K562 (cell line): ENCODE data around the gene SLC16A4. TPM values are rescaled to one million over a fixed set of nuclear protein-coding genes. Genes with fewer than 3 reads are reported as not detected.

Experiments used
- ATAC-seq: fragments of 200-7000 bp; cut with Tn5 transposase; 3 replicates; pipeline ENCODE4 v1.9.1; 2020; ENCODE audit warnings: moderate library complexity
- BruUV-seq: library from RNA; stranded (reverse); fragments of 400-500 nt; replicated peaks from 2 replicates; lab custom pipeline; 2021; lab: Mats Ljungman, UMichigan
- CTCF ChIA-PET: fragments of 300-600 bp; formaldehyde crosslinking; extraction: SDS; loops from one replicate; lab custom pipeline; 2021; ENCODE audit warnings: low intra/inter-chr PET ratio; lab: Yijun Ruan, JAX
- POLR2A ChIA-PET: fragments of 300-600, 350-650 bp; sonication (Branson Sonifier 250); formaldehyde crosslinking; extraction: SDS; loops from one replicate; lab custom pipeline; 2021; ENCODE audit warnings: antibody characterized with exemption, inconsistent platforms; lab: Yijun Ruan, JAX
- DNase-seq, 4 experiments: peaks; one replicate each; pipeline versions ENCODE4 v3.0.0 to v3.0.0-alpha.2; 2011 to 2018; ENCODE audit warnings: low spot score in 3 of 4, mixed read lengths in 3 of 4; ENCODE audit errors: extremely low read depth in 1 of 4
- FAIRE-seq: peaks from 2 replicates; lab custom pipeline; 2011; peaks lifted over from hg19 to GRCh38; lab: Jason Lieb, UNC
- H2AFZ ChIP-seq: 2 replicates; pipeline ENCODE4 v1.6.0; 2011; ENCODE audit warnings: low read depth, low read length, control low read depth, inconsistent platforms
- H3K27ac ChIP-seq: fragments of 200-600 bp; 3 replicates; pipeline ENCODE4 v1.8.0; 2011; ENCODE audit warnings: low read depth, mild to moderate bottlenecking, control low read depth, inconsistent platforms, low read length, moderate library complexity, mixed read lengths; ENCODE audit errors: extremely low read depth
- H3K27me3 ChIP-seq, 2 experiments: fragments of 300-600 bp in 1 of 2; 2 replicates in 1 of 2; 3 replicates in 1 of 2; pipeline versions ENCODE4 v1.6.0 to v1.8.0; 2011; ENCODE audit warnings: inconsistent platforms in 2 of 2, low read length in 2 of 2, mild to moderate bottlenecking in 1 of 2, mixed read lengths in 1 of 2, moderate library complexity in 1 of 2; ENCODE audit not compliant: control insufficient read depth in 2 of 2, insufficient read depth in 2 of 2
- H3K36me3 ChIP-seq: fragments of 300-600 bp; 3 replicates; pipeline ENCODE4 v1.8.0; 2011; ENCODE audit warnings: mild to moderate bottlenecking, low read length, inconsistent platforms; ENCODE audit not compliant: control insufficient read depth, insufficient read depth
- H3K4me1 ChIP-seq, 2 experiments: fragments of 200-600 bp in 1 of 2; replicated peaks in 1 of 2; 2 replicates in 1 of 2; 3 replicates in 1 of 2; pipeline versions ENCODE4 v1.5.1 to v1.8.0; 2011; ENCODE audit warnings: inconsistent platforms in 2 of 2, low read length in 2 of 2, mild to moderate bottlenecking in 1 of 2, mixed read lengths in 1 of 2, moderate library complexity in 1 of 2; ENCODE audit not compliant: control insufficient read depth in 2 of 2, insufficient read depth in 2 of 2
- H3K4me2 ChIP-seq: 2 replicates; pipeline ENCODE4 v1.6.1; 2011; ENCODE audit warnings: low read length, control low read depth, inconsistent platforms, mixed read lengths; ENCODE audit not compliant: insufficient read depth
- H3K4me3 ChIP-seq: fragments of 200-600 bp; sonication (generic), shearing (Covaris generic); 2 replicates; pipeline ENCODE4 v1.5.1; 2016; ENCODE audit warnings: control low read depth, inconsistent platforms
- H3K79me2 ChIP-seq: fragments of 200-600 bp; 3 replicates; pipeline ENCODE4 v1.8.0; 2011; ENCODE audit warnings: low read length, inconsistent platforms; ENCODE audit not compliant: control insufficient read depth, insufficient read depth
- H3K9ac ChIP-seq, 2 experiments: 2 replicates each; pipeline versions ENCODE4 v1.6.0 to v1.6.1; 2011; ENCODE audit warnings: low read depth in 2 of 2, low read length in 2 of 2, control low read depth in 1 of 2, inconsistent platforms in 1 of 2, mild to moderate bottlenecking in 1 of 2, mixed read lengths in 1 of 2; ENCODE audit not compliant: insufficient read depth in 1 of 2
- H3K9me1 ChIP-seq: one replicate; pipeline ENCODE4 v1.6.0; 2011; ENCODE audit warnings: inconsistent platforms, mild to moderate bottlenecking, low read length, moderate library complexity; ENCODE audit not compliant: control insufficient read depth, insufficient read depth
- H3K9me3 ChIP-seq: replicated peaks from 2 replicates; pipeline ENCODE4 v1.5.1; 2011; ENCODE audit warnings: low read depth, low read length, inconsistent platforms; ENCODE audit not compliant: control insufficient read depth, insufficient read depth
- H4K20me1 ChIP-seq: replicated peaks from 2 replicates; pipeline ENCODE4 v1.6.1; 2011; ENCODE audit warnings: low read length, inconsistent platforms, mixed read lengths; ENCODE audit not compliant: control insufficient read depth, insufficient read depth
- ARID1B ChIP-seq: fragments of 450-650 bp; IDR thresholded peaks from 2 replicates; pipeline ENCODE4 v1.6.1; 2016; ENCODE audit warnings: antibody characterized with exemption, mild to moderate bottlenecking, inconsistent platforms
- CBFA2T2 ChIP-seq: fragments of 450-650 bp; conservative IDR thresholded peaks from 2 replicates; pipeline ENCODE4 v1.6.1; 2017; ENCODE audit warnings: mild to moderate bottlenecking
- CBFA2T3 ChIP-seq: fragments of 450-650 bp; IDR thresholded peaks from 2 replicates; pipeline ENCODE4 v1.6.1; 2017
- CTBP1 ChIP-seq: fragments of 450-650 bp; IDR thresholded peaks from 2 replicates; pipeline ENCODE4 v1.6.1; 2016; ENCODE audit warnings: borderline replicate concordance
- DACH1 ChIP-seq: fragments of 450-650 bp; IDR thresholded peaks from 2 replicates; pipeline ENCODE4 v1.6.1; 2018; ENCODE audit not compliant: partially characterized antibody
- ELF1 ChIP-seq: fragments of 200-800 bp; sonication (Bioruptor generic); IDR thresholded peaks from 2 replicates; pipeline ENCODE4 v1.6.1; 2016; ENCODE audit warnings: missing genetic modification characterization, missing compliant biosample characterization
- EP400 ChIP-seq: fragments of 450-650 bp; IDR thresholded peaks from 2 replicates; pipeline ENCODE4 v1.6.1; 2017; ENCODE audit warnings: antibody characterized with exemption, mild to moderate bottlenecking, moderate library complexity
- FOS ChIP-seq: IDR thresholded peaks from 3 replicates; pipeline ENCODE4 v1.6.1; 2011; ENCODE audit not compliant: insufficient read length; ENCODE audit errors: extremely low read depth
- FOXP1 ChIP-seq: sonication (generic); formaldehyde crosslinking; IDR thresholded peaks from 2 replicates; pipeline ENCODE4 v1.8.0; 2022; ENCODE audit warnings: mild to moderate bottlenecking, missing genetic modification reagents
- FUS ChIP-seq: fragments of 200-400 bp; formaldehyde crosslinking; optimal IDR thresholded peaks from 2 replicates; pipeline ENCODE3; 2017; ENCODE audit warnings: low read depth, low read length
- GABPA ChIP-seq: fragments of 200-800 bp; sonication (Bioruptor generic); conservative IDR thresholded peaks from 2 replicates; pipeline ENCODE4 v1.6.1; 2016; ENCODE audit warnings: low read depth, missing genetic modification characterization, missing compliant biosample characterization
- GABPB1 ChIP-seq: sonication (generic); formaldehyde crosslinking; IDR thresholded peaks from 2 replicates; pipeline ENCODE4 v1.8.0; 2022; ENCODE audit warnings: mild to moderate bottlenecking, missing genetic modification reagents
- GATAD2A ChIP-seq: fragments of 450-650 bp; IDR thresholded peaks from 2 replicates; pipeline ENCODE4 v1.6.1; 2017
- HLTF ChIP-seq: fragments of 450-650 bp; IDR thresholded peaks from 2 replicates; pipeline ENCODE4 v1.6.1; 2016
- JUND ChIP-seq, 2 experiments: IDR thresholded peaks; 2 replicates in 1 of 2; 3 replicates in 1 of 2; pipeline ENCODE4 v1.6.1; 2011; ENCODE audit warnings: borderline replicate concordance in 2 of 2, low read depth in 2 of 2, low read length in 2 of 2, improper control_type of control experiment in 1 of 2, missing biosample characterization in 1 of 2, missing genetic modification characterization in 1 of 2, missing genetic modification reagents in 1 of 2
- RNF2 ChIP-seq: sonication (generic); IDR thresholded peaks from 2 replicates; pipeline ENCODE4 v1.6.1; 2016
- SETDB1 ChIP-seq: IDR thresholded peaks from one replicate; pipeline ENCODE4 v1.6.1; 2012; ENCODE audit warnings: low read length, control low read depth, inconsistent platforms
- TAF15 ChIP-seq: fragments of 200-400 bp; formaldehyde crosslinking; IDR thresholded peaks from 2 replicates; pipeline ENCODE4 v1.6.1; 2017; ENCODE audit warnings: mild to moderate bottlenecking, low read depth, low read length, moderate library complexity
- TRIM24 ChIP-seq, 2 experiments: fragments of 450-650 bp; IDR thresholded peaks; 2 replicates each; pipeline ENCODE4 v1.6.1; 2016
- XRCC5 ChIP-seq: fragments of 200-400 bp; formaldehyde crosslinking; IDR thresholded peaks from 2 replicates; pipeline ENCODE4 v1.6.1; 2017; ENCODE audit warnings: low read depth, mild to moderate bottlenecking, low read length
- YY1 ChIP-seq, 3 experiments: IDR thresholded peaks; 2 replicates each; pipeline ENCODE4 v1.6.1; 2011; ENCODE audit warnings: low read length in 2 of 3, mild to moderate bottlenecking in 2 of 3, moderate library complexity in 2 of 3, borderline replicate concordance in 1 of 3, control low read depth in 1 of 3, low read depth in 1 of 3; ENCODE audit not compliant: insufficient read depth in 3 of 3, insufficient replicate concordance in 2 of 3, control insufficient read depth in 1 of 3, insufficient read length in 1 of 3; ENCODE audit errors: extremely low read depth in 1 of 3
- ZNF699 ChIP-seq: fragments of 250-450 bp; sonication (Bioruptor Pico); IDR thresholded peaks from 2 replicates; pipeline ENCODE4 v1.8.0; 2021; ENCODE audit warnings: mild to moderate bottlenecking, moderate library complexity; ENCODE audit not compliant: insufficient replicate concordance
- ZSCAN32 ChIP-seq: fragments of 450-650 bp; formaldehyde crosslinking; IDR thresholded peaks from 2 replicates; pipeline ENCODE4 v1.4.0; 2020; ENCODE audit warnings: mild to moderate bottlenecking, moderate library complexity
- in situ Hi-C: fragments of 300-500 bp; cut with MboI; formaldehyde crosslinking; loops from 4 replicates; pipeline ENCODE4 v1.15.0; 2018; ENCODE audit warnings: inconsistent platforms, mixed read lengths
- intact Hi-C: fragments of 100-400 bp; cut with micrococcal nuclease; formaldehyde crosslinking; loops from 2 replicates; pipeline ENCODE4 v1.14.2; 2022
- polyA plus RNA-seq, 8 experiments: library from polyadenylated mRNA; depleted of rRNA in 4 of 8; stranded (reverse) in 5 of 8; unstranded in 3 of 8; fragments of >200 nt; fragmentation: Nextera tagmentation in 2 of 8; fragmentation: Illumina TruSeq in 1 of 8; extraction: Ambion mirVana in 2 of 8; extraction: Trizol in 1 of 8; gene quantifications; 2 replicates each; pipeline versions ENCODE4 v1.2.1 to v1.2.3, GENCODE V29; 2011 to 2014; ENCODE audit warnings: inconsistent platforms in 1 of 8, missing spikeins in 1 of 8
- total RNA-seq, 7 experiments: library from RNA; depleted of rRNA in 6 of 7; stranded (reverse); fragments of >200 nt in 6 of 7; fragmentation: Illumina TruSeq in 2 of 7; extraction: Trizol in 2 of 7; gene quantifications; 2 replicates each; pipeline versions ENCODE4 v1.2.1 to v1.2.3, GENCODE V29; 2011 to 2021; ENCODE audit warnings: low replicate concordance in 1 of 7
- TF ChIP-seq, protein P1 (sequence below): fragments of 250-450 bp; sonication (Bioruptor Pico); IDR thresholded peaks from 2 replicates; pipeline ENCODE4 v1.8.0; 2022; ENCODE audit warnings: moderate library complexity, mild to moderate bottlenecking, inconsistent platforms

SLC16A4 gene
- total and polyA plus RNA-seq, 9 of the 15 experiments (the other 6 are each of a cell fraction or from before 2014, with no cell fraction given), result 0.04 to 0.31 (median 0.18) TPM; not detected in 1

DNA sequence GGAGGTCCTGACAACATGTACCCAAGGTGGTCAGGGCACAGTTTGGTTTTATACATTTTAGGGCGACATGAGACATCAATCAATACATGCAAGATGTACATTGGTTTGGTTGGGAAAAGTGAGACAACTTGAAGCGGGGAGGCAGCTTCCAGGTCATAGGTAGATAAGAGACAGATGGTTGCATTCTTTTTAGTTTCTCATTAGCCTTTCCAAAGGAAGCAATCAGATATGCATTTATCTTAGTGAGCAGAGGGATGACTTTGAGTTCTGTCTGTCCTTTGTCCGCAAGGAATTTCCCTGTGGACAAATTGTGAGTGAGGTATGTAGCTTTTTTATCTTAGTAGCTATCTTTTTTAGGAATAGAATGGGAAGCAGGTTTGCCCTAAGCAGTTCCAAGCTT lies 62.1 kb downstream of the SLC16A4 start (continued):
- TF ChIP-seq CTBP1 (peak; percentile 63), FUS (no peak), DACH1 (peak; percentile 15), JUND (IDR thresholded peaks at IDR 0.05; ENCODE audit: borderline replicate concordance, low read depth, low read length) (no peak), JUND (tag; IDR thresholded peaks at IDR 0.05; ENCODE audit: borderline replicate concordance, low read depth, low read length) (0 out of 3 replicates have a peak, but pooled peaks have one; percentile 6), ZSCAN32 (no peak), FOXP1 (CRISPR knock-in tag) (no peak), GABPA (no peak), CBFA2T3 (peak; percentile 75), CBFA2T2 (peak; percentile 50), TAF15 (no peak), FOS (no peak), ARID1B (peak; percentile 81), EP400 (no peak)

DNA sequence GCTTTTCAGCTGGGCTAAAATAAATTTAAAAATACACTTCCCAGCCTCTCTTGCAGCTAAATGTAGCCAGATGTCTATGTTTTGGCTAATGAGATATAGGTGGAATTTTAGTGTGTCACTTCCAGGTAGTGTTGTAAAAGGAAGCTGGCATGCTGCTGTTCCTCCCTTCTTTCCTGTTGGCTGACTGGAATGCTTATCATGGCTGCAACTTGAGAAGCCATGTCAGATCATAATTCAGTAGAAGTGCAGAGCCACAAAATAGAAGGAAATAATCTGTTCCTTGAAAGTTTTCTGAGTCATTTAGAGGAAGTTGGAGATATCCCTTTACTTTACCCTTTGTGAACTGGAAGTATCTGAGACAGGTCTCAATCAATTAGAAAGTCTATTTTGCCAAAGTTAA lies 62.6 kb downstream of the SLC16A4 start:
- CTCF ChIA-PET, result interaction anchor here (0.7 kb wide), 1 partner anchor 66 kb away, joined by 3 read pairs; no protein-coding TSS in a partner anchor
- no TSS peak for BruUV-seq
- no peak for FAIRE-seq
- no peak for TF ChIP-seq GATAD2A
- TF ChIP-seq CBFA2T2, result no peak
- peak; percentile 60 for TF ChIP-seq GABPB1
- no peak for TF ChIP-seq HLTF
- peak in 1 of 3 experiments; percentile 14 for TF ChIP-seq YY1 (IDR thresholded peaks at IDR 0.05; ENCODE audit: borderline replicate concordance in 1 of 3, control insufficient read depth in 1 of 3, extremely low read depth in 1 of 3, insufficient read depth in 3 of 3, insufficient read length in 1 of 3, insufficient replicate concordance in 2 of 3, low read depth in 1 of 3, low read length in 2 of 3)
- TF ChIP-seq ELF1, result 0 out of 2 replicates have a peak, but pooled peaks have one; percentile 29
- TF ChIP-seq XRCC5, result no peak
- TF ChIP-seq, protein P1, sequence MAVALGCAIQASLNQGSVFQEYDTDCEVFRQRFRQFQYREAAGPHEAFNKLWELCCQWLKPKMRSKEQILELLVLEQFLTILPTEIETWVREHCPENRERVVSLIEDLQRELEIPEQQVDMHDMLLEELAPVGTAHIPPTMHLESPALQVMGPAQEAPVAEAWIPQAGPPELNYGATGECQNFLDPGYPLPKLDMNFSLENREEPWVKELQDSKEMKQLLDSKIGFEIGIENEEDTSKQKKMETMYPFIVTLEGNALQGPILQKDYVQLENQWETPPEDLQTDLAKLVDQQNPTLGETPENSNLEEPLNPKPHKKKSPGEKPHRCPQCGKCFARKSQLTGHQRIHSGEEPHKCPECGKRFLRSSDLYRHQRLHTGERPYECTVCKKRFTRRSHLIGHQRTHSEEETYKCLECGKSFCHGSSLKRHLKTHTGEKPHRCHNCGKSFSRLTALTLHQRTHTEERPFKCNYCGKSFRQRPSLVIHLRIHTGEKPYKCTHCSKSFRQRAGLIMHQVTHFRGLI (CRISPR knock-in tag), result no peak
- no peak for TF ChIP-seq RNF2
- no peak for TF ChIP-seq ZNF699 (CRISPR knock-in tag)
- no peak for TF ChIP-seq SETDB1
- TF ChIP-seq TRIM24 (IDR thresholded peaks at IDR 0.05), result peak; percentile 26 to 60; a peak in 2 of 4 replicates

More for the DNA sequence above, 62.6 kb downstream of the SLC16A4 start:
- peaks cover 4 to 16% of the 10 kb centered on the region in 2 experiments; a peak in 3 of 5 replicates for H3K4me1 ChIP-seq
- H3K79me2 ChIP-seq, result no peaks in the 10 kb centered on the region
- H3K9me1 ChIP-seq, result no peaks in the 10 kb centered on the region
- no peak overlapping the region for H3K9ac ChIP-seq
- H4K20me1 ChIP-seq, result no peaks in the 10 kb centered on the region
- no peaks in the 10 kb centered on the region for H3K27me3 ChIP-seq
- in situ Hi-C loops (no loop called here), intact Hi-C loops (no loop called here)
- peaks cover 7% of the 10 kb centered on the region; the same call in 1 of the 2 replicates for H3K9me3 ChIP-seq
- DNase-seq, result peak in 2 of 4 experiments; percentile 34 to 35
- peak overlapping the region; percentile 29; the same call in 1 of the 3 replicates for H3K27ac ChIP-seq
- peak; percentile 17; the same call in 1 of the 3 replicates for ATAC-seq
- peak overlapping the region; percentile 76 for H2AFZ ChIP-seq
- peak overlapping the region; percentile 39; the same call in 1 of the 2 replicates for H3K4me2 ChIP-seq
- POLR2A ChIA-PET, result interaction anchor here (0.6 to 7.6 kb wide), 3 partner anchors 10 to 112 kb away, joined by 3 to 36 read pairs (median 4); partner anchors contain the start of gene RBM15
- no peaks in the 10 kb centered on the region for H3K36me3 ChIP-seq
- H3K4me3 ChIP-seq, result no peak overlapping the region
